Kidney (tissue), 14 donors: ENCODE results near the gene C1orf35. TPM values are rescaled to one million over a fixed set of nuclear protein-coding genes. Genes with fewer than 3 reads are reported as not detected.
A peak's percentile ranks its signal among the peaks of the same experiment; 100 is the strongest.

Experiments
- DNase-seq, 5 donors: peaks; one replicate each; pipeline ENCODE4 v3.0.0-alpha.2; 2013 to 2020
- FAIRE-seq: peaks from 2 replicates; lab custom pipeline; 2012; peaks lifted over from hg19 to GRCh38; lab: Jason Lieb, UNC
- H3K27ac ChIP-seq, 2 donors: one replicate each; pipeline ENCODE4 v1.7.0; 2013; ENCODE audit warnings: low read depth in 2 of 2, low read length in 2 of 2, inconsistent platforms in 1 of 2
- H3K27me3 ChIP-seq: one replicate; pipeline ENCODE4 v1.7.1; 2013; ENCODE audit warnings: low read length, inconsistent platforms; ENCODE audit not compliant: control insufficient read depth, insufficient read depth
- H3K36me3 ChIP-seq, 3 donors: one replicate each; pipeline versions ENCODE4 v1.7.0 to v1.7.1; 2013; ENCODE audit warnings: low read length in 3 of 3, control low read depth in 1 of 3, inconsistent platforms in 1 of 3; ENCODE audit not compliant: insufficient read depth in 3 of 3, control insufficient read depth in 2 of 3
- H3K4me1 ChIP-seq, 3 donors: one replicate each; pipeline versions ENCODE4 v1.7.0 to v1.7.1; 2013; ENCODE audit warnings: low read length in 3 of 3, inconsistent platforms in 1 of 3, low read depth in 1 of 3; ENCODE audit not compliant: control insufficient read depth in 2 of 3, insufficient read depth in 2 of 3
- H3K4me3 ChIP-seq, 3 donors: one replicate each; pipeline versions ENCODE4 v1.7.0 to v1.8.1; 2013; ENCODE audit warnings: low read length in 3 of 3, control low read depth in 1 of 3, inconsistent platforms in 1 of 3
- H3K9ac ChIP-seq, 3 donors: one replicate each; pipeline versions ENCODE4 v1.7.0 to v1.7.1; 2013; ENCODE audit warnings: low read length in 3 of 3, control low read depth in 1 of 3, inconsistent platforms in 1 of 3
- H3K9me3 ChIP-seq, 3 donors: one replicate each; pipeline versions ENCODE4 v1.7.0 to v1.7.1; 2013; ENCODE audit warnings: low read length in 3 of 3, control low read depth in 1 of 3, inconsistent platforms in 1 of 3; ENCODE audit not compliant: control insufficient read depth in 2 of 3, insufficient read depth in 1 of 3
- intact Hi-C: fragments of 100-400 bp; cut with DNase I; formaldehyde crosslinking; loops from one replicate; pipeline ENCODE4 v1.11.1; 2022
- polyA plus RNA-seq: library from polyadenylated mRNA; stranded (reverse); fragments of 350-450 nt; fragmentation: Illumina TruSeq; extraction: RNeasy Lipid Tissue Mini Kit (QIAGEN cat#74804); gene quantifications from one replicate; pipeline ENCODE4 v1.2.3, GENCODE V29; 2014; ENCODE audit warnings: low read depth, low replicate concordance; ENCODE audit not compliant: insufficient read depth
- total RNA-seq: library from RNA; stranded (reverse); fragmentation: NEBNext Ultra II Directional; extraction: Animal tissue kit (Norgen Biotek cat#: 25700); gene quantifications from one replicate; pipeline ENCODE4 v1.2.1, GENCODE V29; 2021
- TF ChIP-seq, protein P1 (sequence below): IDR thresholded peaks from 3 replicates; pipeline ENCODE4 v1.5.1; 2012; ENCODE audit warnings: mild to moderate bottlenecking, moderate library complexity, borderline replicate concordance; ENCODE audit not compliant: insufficient read depth; ENCODE audit errors: extremely low read depth
- donor health status: control.
- donor health status: control.
- donor health status: control.
- donor health status: control.
- donor health status: control.
- donor health status: DM: yes; HTN: yes; CAD: no.
- donor health status: Normal renal cell carcinoma (clear cell type).

Gene C1orf35
- total and polyA plus RNA-seq, 2 donors from 2014 or later: 17.4 to 17.6 TPM

DNA sequence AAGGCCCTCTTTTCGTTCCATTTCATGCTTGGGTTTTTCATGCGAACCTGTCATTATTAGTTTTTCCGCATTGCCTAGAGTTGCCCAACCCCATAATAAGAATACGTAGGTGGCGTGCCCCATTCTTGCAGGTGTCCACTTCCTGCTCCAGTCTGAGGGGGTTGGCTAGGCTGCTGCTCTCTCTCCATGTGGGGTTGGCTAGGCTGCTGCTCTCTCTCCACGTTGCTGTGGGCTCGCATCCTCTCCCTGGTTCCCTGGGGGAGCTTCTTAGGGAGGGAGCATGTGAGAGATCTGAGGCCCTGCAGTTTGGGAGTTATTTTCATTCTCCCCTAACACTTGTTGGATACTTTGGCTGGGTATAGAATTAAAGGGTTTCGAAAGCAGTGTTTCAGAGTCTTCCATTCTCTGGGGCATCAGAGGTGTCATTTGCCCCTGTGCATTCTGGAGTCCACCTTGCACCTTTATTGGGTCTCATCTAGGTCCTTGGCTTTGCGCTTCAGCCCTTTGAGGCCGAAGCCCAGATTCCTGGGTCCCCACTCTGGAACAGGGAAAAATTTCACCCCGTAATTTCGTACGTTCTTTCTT is 8.6 kb downstream of the C1orf35 start:
- FAIRE-seq: no peak
- intact Hi-C loops: no loop called here

DNA sequence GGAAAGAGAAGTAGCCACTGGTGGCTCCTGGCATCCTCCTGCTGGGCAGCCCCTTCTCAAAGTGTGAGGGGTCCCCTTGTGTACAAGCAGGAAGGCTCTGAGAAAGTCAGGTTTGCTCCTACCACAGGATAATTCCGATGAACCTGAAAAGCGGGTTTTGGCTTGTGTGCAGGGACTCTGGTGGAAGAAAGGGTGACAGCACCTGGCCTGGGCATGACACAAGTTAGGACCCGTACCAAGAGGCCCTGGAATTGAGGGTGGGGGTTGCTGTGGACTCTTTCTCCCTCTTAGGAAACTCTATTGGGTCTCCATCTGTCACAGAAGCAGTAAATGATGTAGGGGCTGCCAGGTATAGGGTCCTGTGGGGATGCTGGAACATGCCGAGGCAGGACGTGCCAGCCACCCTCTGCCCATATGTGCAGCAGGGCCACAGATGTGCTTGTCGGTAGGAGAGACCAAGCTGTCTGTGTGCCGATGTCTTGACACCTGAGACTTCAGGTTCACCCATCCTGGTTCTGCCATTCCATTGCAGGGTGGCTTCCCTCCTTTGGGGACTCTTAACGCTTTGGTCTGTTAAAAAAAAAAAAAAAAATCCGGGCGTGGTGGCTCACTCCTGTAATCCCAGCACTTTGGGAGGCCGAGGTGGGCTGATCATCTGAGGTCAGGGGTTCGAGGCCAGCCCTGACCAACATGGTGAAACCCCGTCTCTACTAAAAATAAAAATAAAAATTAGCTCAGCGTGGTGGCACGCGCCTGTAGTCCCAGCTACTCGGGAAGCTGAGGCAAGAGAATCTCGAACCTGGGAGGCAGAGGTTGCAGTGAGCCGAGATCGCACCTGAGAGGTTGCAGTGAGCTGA is 9.8 kb downstream of the C1orf35 start:
- peaks cover 0 to 13% (median 11%) of the 10 kb centered on the region in 3 donors for H3K36me3 ChIP-seq
- peaks cover 0 to 8% (median 0%) of the 10 kb centered on the region in 3 donors for H3K9me3 ChIP-seq
- H3K27me3 ChIP-seq: no peaks in the 10 kb centered on the region
- TF ChIP-seq, protein P1, sequence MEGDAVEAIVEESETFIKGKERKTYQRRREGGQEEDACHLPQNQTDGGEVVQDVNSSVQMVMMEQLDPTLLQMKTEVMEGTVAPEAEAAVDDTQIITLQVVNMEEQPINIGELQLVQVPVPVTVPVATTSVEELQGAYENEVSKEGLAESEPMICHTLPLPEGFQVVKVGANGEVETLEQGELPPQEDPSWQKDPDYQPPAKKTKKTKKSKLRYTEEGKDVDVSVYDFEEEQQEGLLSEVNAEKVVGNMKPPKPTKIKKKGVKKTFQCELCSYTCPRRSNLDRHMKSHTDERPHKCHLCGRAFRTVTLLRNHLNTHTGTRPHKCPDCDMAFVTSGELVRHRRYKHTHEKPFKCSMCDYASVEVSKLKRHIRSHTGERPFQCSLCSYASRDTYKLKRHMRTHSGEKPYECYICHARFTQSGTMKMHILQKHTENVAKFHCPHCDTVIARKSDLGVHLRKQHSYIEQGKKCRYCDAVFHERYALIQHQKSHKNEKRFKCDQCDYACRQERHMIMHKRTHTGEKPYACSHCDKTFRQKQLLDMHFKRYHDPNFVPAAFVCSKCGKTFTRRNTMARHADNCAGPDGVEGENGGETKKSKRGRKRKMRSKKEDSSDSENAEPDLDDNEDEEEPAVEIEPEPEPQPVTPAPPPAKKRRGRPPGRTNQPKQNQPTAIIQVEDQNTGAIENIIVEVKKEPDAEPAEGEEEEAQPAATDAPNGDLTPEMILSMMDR: no peak
- peaks cover 0 to 36% (median 28%) of the 10 kb centered on the region in 3 donors for H3K4me1 ChIP-seq
- H3K27ac ChIP-seq: no peak overlapping the region
- H3K9ac ChIP-seq: no peak overlapping the region
- peak in 1 of 5 donors; percentile 18 for DNase-seq
- intact Hi-C loops: no loop called here
- no peak overlapping the region for H3K4me3 ChIP-seq
- no peak for FAIRE-seq

More for the DNA sequence above, 8.6 kb downstream of the C1orf35 start:
- H3K9ac ChIP-seq: no peak overlapping the region
- peaks cover 0 to 8% (median 0%) of the 10 kb centered on the region in 3 donors for H3K9me3 ChIP-seq
- no peak overlapping the region for H3K4me3 ChIP-seq
- H3K27ac ChIP-seq: no peak overlapping the region
- no peaks in the 10 kb centered on the region for H3K27me3 ChIP-seq
- TF ChIP-seq, protein P1: no peak
- peaks cover 0 to 21% (median 20%) of the 10 kb centered on the region in 3 donors for H3K36me3 ChIP-seq
- H3K4me1 ChIP-seq: peaks cover 0 to 25% (median 17%) of the 10 kb centered on the region in 3 donors
- DNase-seq: peak in 2 of 5 donors; percentile 24 to 43

DNA sequence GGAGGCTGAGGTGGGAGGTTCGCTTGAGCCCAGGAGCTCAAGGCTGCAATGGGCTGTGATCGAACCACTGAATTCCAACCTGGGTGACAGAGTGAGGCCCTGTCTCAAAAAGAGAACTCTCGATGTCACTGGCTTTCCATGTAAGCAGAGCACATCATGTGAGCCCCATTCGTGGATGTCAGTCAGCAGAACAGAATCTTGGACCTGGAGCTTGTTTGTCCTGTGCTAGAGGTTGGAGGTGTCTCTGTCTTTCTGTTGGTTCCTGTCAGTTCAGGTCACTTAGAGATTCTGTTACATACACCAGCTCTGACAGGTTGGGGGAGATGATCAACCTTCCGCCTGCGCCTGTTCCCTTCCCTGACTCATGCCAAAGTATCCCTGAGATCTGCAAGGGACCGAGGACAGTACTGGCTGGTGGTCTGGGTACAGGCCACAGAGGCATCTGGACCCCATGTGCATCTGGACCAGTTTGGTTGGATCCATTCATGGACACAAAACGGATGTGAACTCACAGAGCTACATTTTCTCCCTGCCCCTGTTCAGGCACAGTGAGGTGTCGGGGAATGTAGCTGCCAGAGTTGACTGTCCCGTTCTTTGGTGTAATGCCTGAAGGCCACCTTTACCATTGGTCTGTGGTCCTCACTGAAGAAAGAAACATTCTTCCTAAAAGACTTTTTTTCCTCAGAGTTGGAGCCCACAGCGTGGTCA is 10.6 kb downstream of the C1orf35 start:
- no peak overlapping the region for H3K9ac ChIP-seq
- peaks cover 0 to 11% (median 8%) of the 10 kb centered on the region in 3 donors for H3K36me3 ChIP-seq
- H3K4me3 ChIP-seq: no peak overlapping the region
- no peak for DNase-seq
- FAIRE-seq: no peak
- no peaks in the 10 kb centered on the region for H3K27me3 ChIP-seq
- H3K9me3 ChIP-seq: peaks cover 0 to 8% (median 0%) of the 10 kb centered on the region in 3 donors
- intact Hi-C loops: no loop called here
- H3K4me1 ChIP-seq: peaks cover 0 to 43% (median 35%) of the 10 kb centered on the region in 3 donors
- TF ChIP-seq, protein P1: no peak
- no peak overlapping the region for H3K27ac ChIP-seq
